ENCODE measurements around the gene MYO3B. TPM values are rescaled to one million over a fixed set of nuclear protein-coding genes. Genes with fewer than 3 reads are reported as not detected.
"Not testable (repeated sequence)": the region's sequence is repeated elsewhere in the genome, so short reads cannot be mapped to it uniquely, and the experiment has no call there.

The MYO3B gene
- total RNA-seq, 1 donor from 2014 or later = not detected

GRCh38 chr2:170340693-170341068 is 162.7 kb downstream of the MYO3B start:
- Mint-ChIP-seq H3K9me3 (ENCODE audit: low read depth) (no peaks in the 10 kb centered on the region), H3K4me3 (ENCODE audit: low read depth) (no peak overlapping the region), H3K4me1 (ENCODE audit: low read depth) (peaks cover 14% of the 10 kb centered on the region), H3K36me3 (ENCODE audit: insufficient read depth) (no peaks in the 10 kb centered on the region), H3K27me3 (peaks cover 19% of the 10 kb centered on the region), H3K27ac (no peak overlapping the region)
- DNase-seq (ENCODE audit: low spot score, unreplicated experiment) = no peak
- no peak for TF ChIP-seq CTCF (IDR thresholded peaks at IDR 0.05; ENCODE audit: unreplicated experiment)

GRCh38 chr2:170341684-170342623 is 164.0 kb downstream of the MYO3B start:
- Mint-ChIP-seq H3K4me3 (ENCODE audit: low read depth) (no peak overlapping the region), H3K27me3 (peaks cover 14% of the 10 kb centered on the region), H3K4me1 (ENCODE audit: low read depth) (peaks cover 14% of the 10 kb centered on the region), H3K36me3 (ENCODE audit: insufficient read depth) (no peaks in the 10 kb centered on the region), H3K9me3 (ENCODE audit: low read depth) (no peaks in the 10 kb centered on the region), H3K27ac (no peak overlapping the region)
- no peak for TF ChIP-seq CTCF (IDR thresholded peaks at IDR 0.05; ENCODE audit: unreplicated experiment)
- DNase-seq (ENCODE audit: low spot score, unreplicated experiment) = no peak

GRCh38 chr2:170344663-170345346 is 166.9 kb downstream of the MYO3B start:
- H3K4me1 Mint-ChIP-seq (ENCODE audit: low read depth) = peaks cover 8% of the 10 kb centered on the region
- no peaks in the 10 kb centered on the region for H3K36me3 Mint-ChIP-seq (ENCODE audit: insufficient read depth)
- H3K4me3 Mint-ChIP-seq (ENCODE audit: low read depth) = no peak overlapping the region
- no peaks in the 10 kb centered on the region for H3K9me3 Mint-ChIP-seq (ENCODE audit: low read depth)
- H3K27me3 Mint-ChIP-seq = peaks cover 21% of the 10 kb centered on the region
- TF ChIP-seq CTCF (IDR thresholded peaks at IDR 0.05; ENCODE audit: unreplicated experiment) = no peak
- DNase-seq (ENCODE audit: low spot score, unreplicated experiment) = no peak
- H3K27ac Mint-ChIP-seq = no peak overlapping the region

- no peak for TF ChIP-seq CTCF (IDR thresholded peaks at IDR 0.05; ENCODE audit: unreplicated experiment)
- peaks cover 21% of the 10 kb centered on the region for H3K27me3 Mint-ChIP-seq
- no peak for DNase-seq (ENCODE audit: low spot score, unreplicated experiment)
- peaks cover 3% of the 10 kb centered on the region for H3K4me1 Mint-ChIP-seq (ENCODE audit: low read depth)
- no peaks in the 10 kb centered on the region for H3K9me3 Mint-ChIP-seq (ENCODE audit: low read depth)
- no peak overlapping the region for H3K4me3 Mint-ChIP-seq (ENCODE audit: low read depth)
- no peaks in the 10 kb centered on the region for H3K36me3 Mint-ChIP-seq (ENCODE audit: insufficient read depth)
- no peak overlapping the region for H3K27ac Mint-ChIP-seq
These were observed 167.7 kb downstream of the MYO3B start for GRCh38 chr2:170345607-170346006.

GRCh38 chr2:170349269-170349668 is 171.3 kb downstream of the MYO3B start:
- H3K9me3 Mint-ChIP-seq (ENCODE audit: low read depth); H3K36me3 Mint-ChIP-seq (ENCODE audit: insufficient read depth); DNase-seq (ENCODE audit: low spot score, unreplicated experiment); H3K4me3 Mint-ChIP-seq (ENCODE audit: low read depth); H3K27ac Mint-ChIP-seq; H3K4me1 Mint-ChIP-seq (ENCODE audit: low read depth): not testable (repeated sequence)
- peaks cover 22% of the 10 kb centered on the region for H3K27me3 Mint-ChIP-seq

Data from progenitor cell of endocrine pancreas (in vitro differentiated cells).